Activated T-helper 1 cell treated with anti-CD3 and anti-CD28 coated beads, Interleukin-12 subunit alpha, Interleukin-12 subunit beta, Interleukin-2, Interleukin-4 antibody, amounts not matched to agents 30 ng/mL and 10 ng/mL and 1 ng/mL, durations not matched to agents 14 hours and 24 hours and 36 hours (primary cell): Measurements from ENCODE around the gene PKMYT1. TPM values are rescaled to one million over a fixed set of nuclear protein-coding genes. Genes with fewer than 3 reads are reported as not detected.

Experiments
- DNase-seq: peaks from one replicate; pipeline ENCODE4 v3.0.0; 2021; ENCODE audit warnings: low spot score
- H3K27ac Mint-ChIP-seq: one replicate; pipeline ENCODE4 v1.8.0; 2021; ENCODE audit warnings: mild to moderate bottlenecking, mixed read lengths
- H3K27me3 Mint-ChIP-seq: one replicate; pipeline ENCODE4 v1.8.0; 2022; ENCODE audit warnings: mild to moderate bottlenecking, moderate library complexity, mixed read lengths; ENCODE audit not compliant: insufficient read depth
- H3K36me3 Mint-ChIP-seq: one replicate; pipeline ENCODE4 v1.8.0; 2021; ENCODE audit warnings: low read depth, mixed read lengths
- H3K4me1 Mint-ChIP-seq: one replicate; pipeline ENCODE4 v1.8.0; 2021; ENCODE audit warnings: low read depth, mixed read lengths
- H3K4me3 Mint-ChIP-seq: one replicate; pipeline ENCODE4 v1.8.0; 2021; ENCODE audit warnings: mild to moderate bottlenecking, moderate library complexity, mixed read lengths
- H3K9me3 Mint-ChIP-seq: one replicate; pipeline ENCODE4 v1.8.0; 2021; ENCODE audit warnings: mixed read lengths
- intact Hi-C: fragments of 100-400 bp; cut with micrococcal nuclease; formaldehyde crosslinking; loops from one replicate; pipeline ENCODE4 v1.15.1; 2024
- total RNA-seq: library from RNA; stranded (reverse); gene quantifications from 2 replicates; pipeline ENCODE4 v1.2.3, GENCODE V29; 2022

Gene PKMYT1
- total RNA-seq, 1 donor from 2014 or later, result 151 TPM

DNA sequence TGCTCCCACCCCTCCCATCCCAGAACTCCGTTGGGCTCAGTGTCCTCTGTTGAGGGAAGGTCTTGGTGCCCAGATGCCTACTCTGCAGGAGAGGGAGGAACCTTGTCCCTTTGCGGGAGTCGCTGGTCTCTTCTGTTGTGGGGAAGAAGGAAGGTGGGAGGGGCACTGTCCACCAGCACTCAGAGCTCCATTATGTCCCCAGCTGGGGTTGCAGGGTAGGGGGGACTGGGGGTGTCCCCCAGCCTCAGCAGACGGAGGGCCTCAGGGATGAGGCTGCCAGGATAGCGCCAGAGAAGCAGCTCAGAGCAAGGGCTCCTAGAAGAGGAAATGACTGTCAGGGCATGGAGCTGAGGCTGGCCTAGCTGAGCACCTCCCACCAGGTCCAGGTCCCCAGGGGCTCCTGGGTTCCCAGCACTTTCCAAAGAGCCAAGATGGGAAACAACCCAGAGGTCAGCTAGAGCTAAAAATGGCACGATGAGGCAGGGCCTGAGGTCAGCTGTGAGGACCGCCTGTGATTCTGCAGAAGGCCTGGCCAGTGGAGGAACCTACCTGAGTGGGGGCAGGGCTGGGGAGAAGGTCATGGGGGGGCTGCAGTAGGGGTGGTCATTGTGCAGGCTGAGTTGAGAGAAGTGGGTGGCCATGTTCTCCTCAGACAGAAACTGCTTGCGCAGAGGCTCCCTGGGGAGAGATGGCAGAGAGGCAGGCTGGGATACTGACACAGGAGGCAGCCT is 42.6 kb upstream of the PKMYT1 start:
- Mint-ChIP-seq H3K27ac (peak overlapping the region; percentile 91), H3K27me3 (peaks cover 5% of the 10 kb centered on the region)
- intact Hi-C loops, result loop anchor here (1.0 to 2.0 kb wide), 3 partner anchors 54 to 241 kb away; partner anchors contain the start of gene PAQR4

DNA sequence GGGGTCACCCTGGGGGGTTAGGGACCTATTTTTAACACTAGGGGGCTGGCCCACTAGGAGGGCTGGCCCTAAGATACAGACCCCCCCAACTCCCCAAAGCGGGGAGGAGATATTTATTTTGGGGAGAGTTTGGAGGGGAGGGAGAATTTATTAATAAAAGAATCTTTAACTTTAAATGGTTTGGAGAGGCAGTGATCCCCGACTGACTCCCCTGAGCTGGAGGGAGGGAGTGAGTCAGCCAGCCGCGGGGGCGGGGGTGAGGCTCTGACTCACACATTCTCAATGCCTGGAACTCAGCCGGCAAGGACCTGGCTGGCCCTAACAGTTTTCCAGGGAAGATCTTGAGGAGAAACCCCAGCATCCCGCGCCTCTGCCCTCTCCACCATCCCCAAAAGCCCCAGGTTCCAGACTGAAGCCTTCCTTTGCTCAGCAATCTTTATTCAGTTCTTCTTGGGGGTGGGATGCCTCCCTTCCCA is 42.0 kb upstream of the PKMYT1 start:
- peak overlapping the region; percentile 84 for H3K4me3 Mint-ChIP-seq
- peaks cover 15% of the 10 kb centered on the region for H3K36me3 Mint-ChIP-seq
- intact Hi-C loops, result loop anchor here (1.0 to 2.0 kb wide), 3 partner anchors 53 to 242 kb away; partner anchors contain the start of gene PAQR4
- peaks cover 35% of the 10 kb centered on the region for H3K4me1 Mint-ChIP-seq
- H3K9me3 Mint-ChIP-seq, result no peaks in the 10 kb centered on the region
- peaks cover 6% of the 10 kb centered on the region for H3K27me3 Mint-ChIP-seq
- peak; percentile 73 for DNase-seq
- H3K27ac Mint-ChIP-seq, result peak overlapping the region; percentile 91

More for the DNA sequence above, 42.6 kb upstream of the PKMYT1 start:
- DNase-seq, result no peak
- H3K9me3 Mint-ChIP-seq, result no peaks in the 10 kb centered on the region
- H3K36me3 Mint-ChIP-seq, result peaks cover 15% of the 10 kb centered on the region
- peaks cover 35% of the 10 kb centered on the region for H3K4me1 Mint-ChIP-seq
- peak overlapping the region; percentile 84 for H3K4me3 Mint-ChIP-seq

DNA sequence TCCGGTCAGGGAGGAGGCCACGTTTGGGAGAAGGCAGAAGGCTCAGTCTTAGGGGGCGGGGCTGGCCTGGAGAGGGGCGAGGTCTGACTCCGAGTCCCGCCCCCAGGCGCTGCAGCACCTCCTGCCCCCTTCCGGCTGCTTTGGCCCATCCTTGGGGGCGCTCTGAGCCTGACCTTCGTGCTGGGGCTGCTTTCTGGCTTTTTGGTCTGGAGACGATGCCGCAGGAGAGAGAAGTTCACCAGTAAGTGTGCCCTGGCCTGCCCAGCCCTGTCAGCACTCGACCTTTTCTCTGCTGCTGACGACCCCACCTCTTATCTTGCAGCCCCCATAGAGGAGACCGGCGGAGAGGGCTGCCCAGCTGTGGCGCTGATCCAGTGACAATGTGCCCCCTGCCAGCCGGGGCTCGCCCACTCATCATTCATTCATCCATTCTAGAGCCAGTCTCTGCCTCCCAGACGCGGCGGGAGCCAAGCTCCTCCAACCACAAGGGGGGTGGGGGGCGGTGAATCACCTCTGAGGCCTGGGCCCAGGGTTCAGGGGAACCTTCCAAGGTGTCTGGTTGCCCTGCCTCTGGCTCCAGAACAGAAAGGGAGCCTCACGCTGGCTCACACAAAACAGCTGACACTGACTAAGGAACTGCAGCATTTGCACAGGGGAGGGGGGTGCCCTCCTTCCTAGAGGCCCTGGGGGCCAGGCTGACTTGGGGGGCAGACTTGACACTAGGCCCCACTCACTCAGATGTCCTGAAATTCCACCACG is 41.4 kb upstream of the PKMYT1 start:
- Mint-ChIP-seq H3K27ac (peak overlapping the region; percentile 91), H3K4me3 (peak overlapping the region; percentile 84), H3K9me3 (no peaks in the 10 kb centered on the region), H3K4me1 (peaks cover 35% of the 10 kb centered on the region), H3K36me3 (peaks cover 14% of the 10 kb centered on the region), H3K27me3 (peaks cover 12% of the 10 kb centered on the region)
- DNase-seq, result peak; percentile 60
- intact Hi-C loops, result loop anchor here (1.0 to 2.0 kb wide), 3 partner anchors 53 to 243 kb away; partner anchors contain the start of gene PAQR4

DNA sequence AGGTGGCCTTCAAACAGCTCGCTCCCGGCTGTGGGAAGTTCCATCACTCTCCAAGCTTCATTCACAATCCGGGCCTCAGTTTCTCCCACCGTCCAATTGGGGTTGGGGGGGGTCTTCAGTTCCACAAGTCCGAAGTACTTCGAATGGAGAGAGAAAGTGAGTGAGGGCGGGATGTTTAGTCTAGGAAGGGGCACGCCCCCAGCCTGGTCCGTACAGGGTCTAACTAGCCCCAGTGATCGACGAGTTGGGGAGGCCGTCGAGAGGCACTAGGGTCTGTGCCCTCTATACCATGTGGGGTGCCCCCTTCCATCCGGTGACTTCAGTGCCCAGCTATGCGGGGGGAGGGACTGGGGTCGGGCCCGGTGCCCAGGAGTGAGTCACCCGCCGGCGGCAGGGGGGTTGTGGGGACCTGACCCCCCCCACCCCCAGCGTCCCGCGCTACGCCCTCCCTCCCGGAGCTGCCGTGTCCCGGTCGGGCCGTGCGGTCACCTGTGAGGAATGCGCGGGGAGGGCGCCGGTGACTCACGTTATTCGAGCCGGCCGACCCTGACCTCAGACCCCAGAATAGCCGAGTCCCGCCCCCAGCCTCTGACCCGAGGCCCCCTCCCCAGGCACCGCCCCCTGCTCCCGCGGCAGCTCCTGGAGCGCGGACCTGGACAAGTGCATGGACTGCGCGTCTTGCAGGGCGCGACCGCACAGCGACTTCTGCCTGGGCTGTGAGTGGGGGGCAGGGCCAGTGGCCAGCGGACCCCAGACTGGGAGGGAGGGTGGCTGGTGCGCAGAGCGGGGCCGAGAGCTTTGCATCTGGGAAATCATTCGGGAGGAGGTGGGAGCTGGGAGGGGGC is 40.6 kb upstream of the PKMYT1 start:
- peak overlapping the region; percentile 90 for H3K4me3 Mint-ChIP-seq
- peaks cover 7% of the 10 kb centered on the region for H3K36me3 Mint-ChIP-seq
- intact Hi-C loops, result loop anchor here (1.0 kb wide), 2 partner anchors 7 to 18 kb away; no protein-coding TSS in a partner anchor
- H3K27me3 Mint-ChIP-seq, result peaks cover 16% of the 10 kb centered on the region
- DNase-seq, result peak; percentile 27
- H3K4me1 Mint-ChIP-seq, result peaks cover 35% of the 10 kb centered on the region
- H3K9me3 Mint-ChIP-seq, result no peaks in the 10 kb centered on the region
- peak overlapping the region; percentile 91 for H3K27ac Mint-ChIP-seq

DNA sequence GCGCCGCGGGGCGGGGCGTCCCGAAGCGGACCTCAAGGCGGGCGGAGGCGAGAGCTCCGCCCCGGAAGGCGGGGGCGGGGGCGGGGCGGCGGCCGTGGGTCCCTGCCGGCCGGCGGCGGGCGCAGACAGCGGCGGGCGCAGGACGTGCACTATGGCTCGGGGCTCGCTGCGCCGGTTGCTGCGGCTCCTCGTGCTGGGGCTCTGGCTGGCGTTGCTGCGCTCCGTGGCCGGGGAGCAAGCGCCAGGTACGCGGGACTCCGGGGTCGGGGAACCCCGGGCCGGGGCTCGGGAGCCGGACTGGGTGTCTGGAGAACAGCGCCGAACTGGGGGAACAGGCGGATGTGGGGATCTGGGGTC is 40.0 kb upstream of the PKMYT1 start, which contains the start of gene TNFRSF12A:
TSS of gene TNFRSF12A (plus strand) at position 122 of the 357 bp plus-strand sequence. CDS start at position 152, 30 bp downstream.
- peaks cover 16% of the 10 kb centered on the region for H3K27me3 Mint-ChIP-seq
- H3K4me1 Mint-ChIP-seq, result peaks cover 35% of the 10 kb centered on the region
- intact Hi-C loops, result loop anchor here (1.0 kb wide), 2 partner anchors 8 to 17 kb away; no protein-coding TSS in a partner anchor
- H3K27ac Mint-ChIP-seq, result peak within 1 kb of the TSS; percentile 91
- DNase-seq, result peak; percentile 66
- H3K4me3 Mint-ChIP-seq, result peak within 1 kb of the TSS; percentile 90
- H3K36me3 Mint-ChIP-seq, result peaks cover 2% of the 10 kb centered on the region
- H3K9me3 Mint-ChIP-seq, result no peaks in the 10 kb centered on the region

DNA sequence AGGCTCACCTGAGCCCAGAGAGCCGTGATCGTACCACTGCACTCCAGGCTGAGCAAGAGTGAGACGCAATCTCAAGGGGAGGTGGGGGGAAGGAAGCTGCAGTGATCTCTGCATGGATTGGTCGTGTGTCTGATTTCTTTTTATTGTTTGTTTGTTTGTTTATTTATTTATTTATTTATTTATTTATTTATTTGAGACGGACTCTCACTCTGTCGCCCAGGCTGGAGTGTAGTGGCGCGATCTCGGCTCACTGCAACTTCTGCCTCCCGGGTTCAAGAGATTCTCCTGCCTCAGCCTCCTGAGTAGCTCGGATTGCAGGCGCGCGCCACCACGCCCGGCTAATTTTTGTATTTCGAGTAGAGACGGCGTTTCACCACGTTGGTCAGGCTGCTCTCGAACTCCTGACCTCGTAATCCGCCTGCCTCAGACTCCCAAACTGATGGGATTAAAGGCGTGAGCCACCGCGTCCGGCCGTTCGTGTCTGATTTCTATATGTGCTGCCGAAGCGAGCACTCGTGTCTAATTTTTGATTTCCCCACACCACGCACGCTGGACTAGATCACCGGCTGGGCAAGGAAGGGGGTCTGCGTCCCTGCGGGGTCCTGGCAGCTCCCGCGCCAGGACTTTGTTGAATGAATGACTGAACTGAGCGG is 39.5 kb upstream of the PKMYT1 start:
- H3K36me3 Mint-ChIP-seq, result peaks cover 2% of the 10 kb centered on the region
- H3K4me1 Mint-ChIP-seq, result peaks cover 35% of the 10 kb centered on the region
- peaks cover 16% of the 10 kb centered on the region for H3K27me3 Mint-ChIP-seq
- H3K9me3 Mint-ChIP-seq, result no peaks in the 10 kb centered on the region
- intact Hi-C loops, result loop anchor here (1.0 kb wide), 2 partner anchors 9 to 16 kb away; no protein-coding TSS in a partner anchor
- no peak for DNase-seq
- peak overlapping the region; percentile 83 for H3K27ac Mint-ChIP-seq
- H3K4me3 Mint-ChIP-seq, result peak overlapping the region; percentile 90

DNA sequence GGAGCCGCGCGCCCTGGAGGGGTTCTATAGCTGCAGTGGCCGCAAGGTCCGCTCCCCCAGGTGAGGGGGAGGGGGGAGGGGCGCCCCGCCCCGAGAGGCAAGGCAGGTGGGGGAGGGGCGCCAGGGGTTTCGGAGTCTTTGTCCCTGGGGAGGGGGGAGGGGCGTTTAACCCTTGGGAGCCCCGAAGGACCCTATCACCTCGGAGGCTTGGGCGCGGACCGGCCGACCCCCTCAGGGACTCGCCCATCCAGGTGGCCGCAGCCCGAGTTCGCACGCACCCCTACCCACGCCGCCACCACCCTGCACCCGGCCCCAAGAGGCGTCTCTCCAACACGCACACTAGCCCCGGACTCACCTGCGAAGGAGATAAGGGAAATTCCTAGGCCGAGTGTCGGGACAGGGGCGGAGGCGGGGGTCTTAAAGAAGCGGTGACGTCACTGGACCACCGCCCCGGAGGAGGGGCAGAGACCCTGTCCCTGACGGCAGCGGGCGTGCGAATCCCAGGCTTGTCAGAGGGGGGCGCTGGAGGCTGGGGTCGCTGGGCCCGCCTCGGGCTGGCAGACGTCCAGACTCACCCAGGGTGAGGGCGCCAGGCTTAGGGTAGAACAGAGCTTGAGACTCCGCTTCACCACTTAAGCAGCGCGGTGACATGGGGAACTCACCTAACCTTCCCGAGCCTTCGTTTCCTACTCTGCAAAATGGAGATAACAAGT is 37.7 kb upstream of the PKMYT1 start, which contains the start of gene CLDN6:
TSS of gene CLDN6 (minus strand) at position 390 of the 713 bp plus-strand sequence. CDS start 2,162 bp downstream, outside the sequence.
- peak within 1 kb of the TSS; percentile 61 for H3K27ac Mint-ChIP-seq

DNA sequence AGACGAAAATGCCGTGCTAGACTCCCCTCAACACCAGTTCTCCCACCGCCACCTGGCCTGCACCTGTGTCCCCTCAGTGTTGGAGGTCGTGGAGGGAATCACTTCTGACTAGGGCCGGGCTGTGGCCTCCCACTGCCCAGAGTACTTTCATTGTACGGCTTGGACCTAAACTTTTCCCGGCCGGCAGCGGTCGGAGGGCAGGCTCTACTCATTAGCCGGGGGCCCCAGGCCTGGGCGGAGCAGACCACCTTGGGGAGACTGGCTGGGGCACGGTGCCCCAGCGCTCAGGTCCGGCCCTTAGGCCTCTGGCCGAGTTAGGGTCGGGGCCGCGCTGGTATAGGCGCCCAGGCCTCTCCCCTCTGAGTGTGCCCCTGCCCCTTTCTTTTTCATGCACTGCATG is 37.1 kb upstream of the PKMYT1 start:
- Mint-ChIP-seq H3K27ac (no peak overlapping the region), H3K9me3 (no peaks in the 10 kb centered on the region), H3K27me3 (peaks cover 16% of the 10 kb centered on the region), H3K4me1 (peaks cover 17% of the 10 kb centered on the region), H3K4me3 (no peak overlapping the region), H3K36me3 (no peaks in the 10 kb centered on the region)
- intact Hi-C loops, result no loop called here
- DNase-seq, result no peak

More for the DNA sequence above, 37.7 kb upstream of the PKMYT1 start, which contains the start of gene CLDN6:
- Mint-ChIP-seq H3K36me3 (no peaks in the 10 kb centered on the region), H3K27me3 (peaks cover 16% of the 10 kb centered on the region), H3K9me3 (no peaks in the 10 kb centered on the region), H3K4me1 (peaks cover 23% of the 10 kb centered on the region), H3K4me3 (no peak within 1 kb of the TSS)
- DNase-seq, result no peak
- intact Hi-C loops, result no loop called here

DNA sequence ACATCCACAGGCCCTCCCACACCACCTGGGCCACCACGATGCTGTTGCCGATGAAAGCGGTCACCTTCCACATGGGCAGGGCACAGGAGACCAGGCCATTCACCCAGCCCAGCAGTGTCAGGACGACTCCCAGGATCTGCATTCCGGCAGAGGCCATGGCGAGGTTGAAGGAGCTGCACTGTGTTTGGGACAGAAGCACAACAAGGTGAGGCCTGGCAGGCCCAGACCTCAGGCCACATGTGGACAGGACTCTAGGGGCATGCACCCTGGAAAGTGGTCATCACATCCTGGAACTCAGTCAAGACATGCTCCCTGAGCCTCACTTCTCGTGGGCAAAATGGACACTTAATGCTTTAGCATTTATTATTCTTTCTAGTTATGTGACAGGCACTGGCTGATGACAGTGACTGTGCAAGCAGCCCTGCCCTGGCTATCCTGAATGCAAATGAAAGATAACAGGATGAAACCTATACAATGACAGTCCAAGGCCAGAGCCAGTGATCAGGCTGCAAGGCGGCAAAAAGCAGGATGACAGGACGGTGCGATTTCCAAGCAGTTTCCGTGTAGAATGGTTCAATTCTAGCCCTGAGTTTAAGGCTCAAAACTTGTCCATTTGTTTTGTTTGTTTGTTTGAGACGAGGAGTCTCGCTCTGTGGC is 35.7 kb upstream of the PKMYT1 start:
- H3K4me1 Mint-ChIP-seq, result peaks cover 5% of the 10 kb centered on the region
- no peaks in the 10 kb centered on the region for H3K36me3 Mint-ChIP-seq
- H3K4me3 Mint-ChIP-seq, result no peak overlapping the region
- intact Hi-C loops, result no loop called here
- H3K9me3 Mint-ChIP-seq, result no peaks in the 10 kb centered on the region
- H3K27me3 Mint-ChIP-seq, result peaks cover 16% of the 10 kb centered on the region
- DNase-seq, result no peak
- no peak overlapping the region for H3K27ac Mint-ChIP-seq

DNA sequence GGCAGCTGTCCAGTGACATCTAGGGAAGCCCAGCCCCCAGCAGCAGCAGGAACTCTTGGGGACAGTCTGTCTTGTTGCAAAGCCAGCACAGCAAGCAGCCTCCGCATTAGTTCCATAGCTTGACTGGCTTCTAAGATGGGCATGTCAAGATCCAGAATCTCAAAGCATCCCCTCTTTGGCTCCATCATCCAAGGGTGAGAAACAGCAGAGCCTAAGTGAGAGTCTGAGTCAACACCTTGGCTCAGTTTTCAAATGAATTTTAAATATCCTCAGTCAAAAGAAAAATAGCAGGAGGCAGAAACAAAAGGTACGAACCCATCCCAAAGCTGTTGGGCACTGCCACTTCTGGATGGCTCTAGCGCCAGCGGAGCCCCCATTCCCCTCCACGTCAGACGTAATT is 34.7 kb upstream of the PKMYT1 start:
- Mint-ChIP-seq H3K4me1 (peaks cover 3% of the 10 kb centered on the region), H3K36me3 (no peaks in the 10 kb centered on the region), H3K9me3 (no peaks in the 10 kb centered on the region), H3K4me3 (no peak overlapping the region), H3K27ac (no peak overlapping the region), H3K27me3 (peaks cover 16% of the 10 kb centered on the region)
- no peak for DNase-seq
- intact Hi-C loops, result no loop called here
